ENCODE measurements around the gene MFSD11. TPM values are rescaled to one million over a fixed set of nuclear protein-coding genes. Genes with fewer than 3 reads are reported as not detected.

MFSD11 gene
- polyA plus RNA-seq, 2 of the 4 experiments (the other 2 are of a cell fraction) = 17.5 to 26.0 TPM

DNA sequence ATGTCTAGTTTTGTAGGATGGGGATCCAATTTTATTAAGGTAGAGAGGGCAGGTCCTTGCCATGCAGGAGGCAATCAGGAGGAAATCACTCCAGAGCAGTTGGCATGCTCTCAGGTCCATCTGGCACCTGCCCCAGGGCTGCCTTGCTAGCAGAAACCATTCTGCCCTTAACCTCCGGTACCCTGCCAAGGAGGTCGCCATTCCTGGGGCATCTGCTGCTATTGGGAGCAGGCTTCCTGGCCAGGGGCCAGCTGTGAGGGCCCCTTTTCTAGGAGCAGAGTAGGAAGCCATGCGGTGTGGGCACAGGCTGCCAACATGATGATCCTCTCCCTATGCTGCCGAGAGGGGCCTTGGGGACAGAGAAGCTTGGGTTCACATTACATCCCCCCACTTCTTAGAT lies 82.6 kb downstream of the MFSD11 start:
- no peak for FAIRE-seq
- Histone ChIP-seq H3K4me2 (no peak overlapping the region), H3K4me3 (no peak overlapping the region), H3K27ac (no peak overlapping the region), H3K9me3 (no peaks in the 10 kb centered on the region), H3K4me1 (no peaks in the 10 kb centered on the region)
- ChIA-PET POLR2A (no interaction called here), CTCF (interaction anchor here (1.0 to 7.0 kb wide), 7 partner anchors 12 to 247 kb away, joined by 3 to 98 read pairs (median 10); partner anchors contain the start of gene MGAT5B)
- no peak for DNase-seq (ENCODE audit: low read depth in 1 of 2, low spot score in 1 of 2)
- TF ChIP-seq NR3C1 (IDR thresholded peaks at IDR 0.05) = no peak
- no peak for TF ChIP-seq TFCP2L1 (CRISPR knock-in tag; IDR thresholded peaks at IDR 0.05)
- TF ChIP-seq EHMT2 (IDR thresholded peaks at IDR 0.05; ENCODE audit: low read depth) = no peak
- no peak for TF ChIP-seq POLR2AphosphoS2 (conservative IDR thresholded peaks at IDR 0.05; ENCODE audit: low read length)
- TF ChIP-seq HDAC2 (IDR thresholded peaks at IDR 0.05) = no peak
- no peak for ATAC-seq
- WGBS (ENCODE audit: missing lambda C conversion rate) = 59% methylated on average over 4 of the region's 4 CpGs

DNA sequence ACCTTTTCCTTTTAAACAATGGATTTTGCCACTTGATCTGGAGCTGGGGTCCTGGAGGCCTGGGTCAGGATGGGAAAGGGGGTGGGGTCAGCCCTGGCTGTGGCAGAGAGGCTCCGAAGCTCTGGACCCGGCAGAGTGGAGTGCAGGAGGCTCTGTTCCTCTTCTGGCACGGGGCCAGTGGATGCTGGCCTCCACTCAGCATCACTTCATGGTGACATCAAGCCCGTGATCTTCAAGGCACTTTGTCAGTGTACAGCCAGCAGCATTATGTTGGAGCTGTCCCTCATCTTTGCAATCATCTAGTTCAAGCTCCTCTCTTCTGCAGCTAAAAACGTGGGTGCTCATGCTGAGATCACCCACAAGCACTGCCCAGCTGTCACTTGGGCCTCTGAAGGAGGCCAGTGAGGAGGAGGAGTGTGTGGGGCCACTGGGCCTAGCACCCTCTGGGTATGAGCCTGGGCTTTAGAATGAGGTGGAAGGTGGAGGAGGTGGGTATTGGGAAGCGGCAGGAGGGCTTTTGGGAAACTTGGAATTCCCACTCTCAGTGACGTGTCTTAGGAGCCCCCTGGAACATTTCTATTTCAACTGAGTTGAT lies 84.4 kb downstream of the MFSD11 start:
- no peak for TF ChIP-seq FOSL2 (IDR thresholded peaks at IDR 0.05)
- TF ChIP-seq FOSL2 (CRISPR knock-in tag; IDR thresholded peaks at IDR 0.05) = no peak
- TF ChIP-seq HDAC2 (IDR thresholded peaks at IDR 0.05) = no peak
- no peak for TF ChIP-seq NR3C1 (IDR thresholded peaks at IDR 0.05)
- TF ChIP-seq JUNB (IDR thresholded peaks at IDR 0.05) = no peak
- TF ChIP-seq MYC (IDR thresholded peaks at IDR 0.05; ENCODE audit: borderline replicate concordance, low read length) = no peak
- no peak for TF ChIP-seq JUN (IDR thresholded peaks at IDR 0.05)
- no peak for TF ChIP-seq EHF (CRISPR knock-in tag; IDR thresholded peaks at IDR 0.05)
- no peak for TF ChIP-seq SMC3 (IDR thresholded peaks at IDR 0.05)
- TF ChIP-seq ZC3H11A (IDR thresholded peaks at IDR 0.05) = no peak
- TF ChIP-seq EHMT2 (IDR thresholded peaks at IDR 0.05; ENCODE audit: low read depth) = no peak
- no peak for TF ChIP-seq ESRRA (IDR thresholded peaks at IDR 0.05; ENCODE audit: borderline replicate concordance, low read length)
- Histone ChIP-seq H3K4me2 (no peak overlapping the region), H3K4me3 (no peak overlapping the region), H3K9me3 (no peaks in the 10 kb centered on the region), H3K27ac (no peak overlapping the region), H3K4me1 (no peaks in the 10 kb centered on the region)
- FAIRE-seq (no peak), DNase-seq (ENCODE audit: low read depth in 1 of 2, low spot score in 1 of 2) (no peak), ATAC-seq (no peak)
- ChIA-PET CTCF (interaction anchor here (0.7 to 5.1 kb wide), 8 partner anchors 12 to 245 kb away, joined by 3 to 34 read pairs (median 4); partner anchors contain the start of gene MGAT5B), POLR2A (no interaction called here)
- WGBS (ENCODE audit: missing lambda C conversion rate) = 51% methylated on average over 7 of the region's 7 CpGs

DNA sequence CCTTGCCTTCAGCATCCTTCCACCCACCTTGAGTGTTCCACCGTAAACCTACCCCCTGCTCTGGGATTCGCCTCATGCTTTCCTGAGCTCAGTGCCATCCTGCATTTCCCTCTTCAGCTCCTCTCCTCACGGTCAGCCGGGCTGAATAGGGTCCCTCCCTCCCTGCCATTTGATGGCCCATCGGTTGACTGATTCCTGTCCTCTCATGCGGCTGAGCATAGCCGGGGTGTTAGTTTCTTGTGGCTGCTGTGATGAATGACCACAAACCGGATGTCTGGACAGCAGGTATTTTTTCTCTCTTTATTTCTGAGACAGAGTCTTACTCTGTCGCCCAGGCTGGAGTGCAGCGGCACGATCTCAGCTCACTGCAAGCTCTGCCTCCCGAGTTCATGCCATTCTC lies 86.2 kb downstream of the MFSD11 start:
- ChIA-PET CTCF (interaction anchor here (0.7 to 7.7 kb wide), 8 partner anchors 8 to 243 kb away, joined by 3 to 38 read pairs (median 6); partner anchors contain the start of gene MGAT5B), POLR2A (no interaction called here)
- no peak overlapping the region for H3K27ac ChIP-seq
- DNase-seq (ENCODE audit: low read depth in 1 of 2, low spot score in 1 of 2) (no peak), FAIRE-seq (no peak), ATAC-seq (no peak)
- H3K9me3 ChIP-seq = no peaks in the 10 kb centered on the region
- no peaks in the 10 kb centered on the region for H3K4me1 ChIP-seq
- WGBS (ENCODE audit: missing lambda C conversion rate) = 67% methylated on average over 12 of the region's 12 CpGs
- no peak overlapping the region for H3K4me2 ChIP-seq
- no peak overlapping the region for H3K4me3 ChIP-seq
- TF ChIP-seq, protein P1, sequence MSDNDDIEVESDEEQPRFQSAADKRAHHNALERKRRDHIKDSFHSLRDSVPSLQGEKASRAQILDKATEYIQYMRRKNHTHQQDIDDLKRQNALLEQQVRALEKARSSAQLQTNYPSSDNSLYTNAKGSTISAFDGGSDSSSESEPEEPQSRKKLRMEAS (IDR thresholded peaks at IDR 0.05) = no peak
- TF ChIP-seq ESRRA (IDR thresholded peaks at IDR 0.05; ENCODE audit: borderline replicate concordance, low read length) (no peak), FOXS1 (CRISPR knock-in tag; IDR thresholded peaks at IDR 0.05) (no peak), EHF (CRISPR knock-in tag; IDR thresholded peaks at IDR 0.05) (no peak), EP300 (IDR thresholded peaks at IDR 0.05) (no peak), MYC (IDR thresholded peaks at IDR 0.05; ENCODE audit: borderline replicate concordance, low read length) (no peak), HOXB13 (CRISPR knock-in tag; IDR thresholded peaks at IDR 0.05; ENCODE audit: low read depth) (no peak), JUNB (IDR thresholded peaks at IDR 0.05) (no peak), HEYL (CRISPR knock-in tag; IDR thresholded peaks at IDR 0.05) (no peak), MAFK (IDR thresholded peaks at IDR 0.05; ENCODE audit: partially characterized antibody) (no peak), RFX5 (IDR thresholded peaks at IDR 0.05) (no peak), ZNF302 (CRISPR knock-in tag; IDR thresholded peaks at IDR 0.05) (no peak)
- TF ChIP-seq, protein P2, sequence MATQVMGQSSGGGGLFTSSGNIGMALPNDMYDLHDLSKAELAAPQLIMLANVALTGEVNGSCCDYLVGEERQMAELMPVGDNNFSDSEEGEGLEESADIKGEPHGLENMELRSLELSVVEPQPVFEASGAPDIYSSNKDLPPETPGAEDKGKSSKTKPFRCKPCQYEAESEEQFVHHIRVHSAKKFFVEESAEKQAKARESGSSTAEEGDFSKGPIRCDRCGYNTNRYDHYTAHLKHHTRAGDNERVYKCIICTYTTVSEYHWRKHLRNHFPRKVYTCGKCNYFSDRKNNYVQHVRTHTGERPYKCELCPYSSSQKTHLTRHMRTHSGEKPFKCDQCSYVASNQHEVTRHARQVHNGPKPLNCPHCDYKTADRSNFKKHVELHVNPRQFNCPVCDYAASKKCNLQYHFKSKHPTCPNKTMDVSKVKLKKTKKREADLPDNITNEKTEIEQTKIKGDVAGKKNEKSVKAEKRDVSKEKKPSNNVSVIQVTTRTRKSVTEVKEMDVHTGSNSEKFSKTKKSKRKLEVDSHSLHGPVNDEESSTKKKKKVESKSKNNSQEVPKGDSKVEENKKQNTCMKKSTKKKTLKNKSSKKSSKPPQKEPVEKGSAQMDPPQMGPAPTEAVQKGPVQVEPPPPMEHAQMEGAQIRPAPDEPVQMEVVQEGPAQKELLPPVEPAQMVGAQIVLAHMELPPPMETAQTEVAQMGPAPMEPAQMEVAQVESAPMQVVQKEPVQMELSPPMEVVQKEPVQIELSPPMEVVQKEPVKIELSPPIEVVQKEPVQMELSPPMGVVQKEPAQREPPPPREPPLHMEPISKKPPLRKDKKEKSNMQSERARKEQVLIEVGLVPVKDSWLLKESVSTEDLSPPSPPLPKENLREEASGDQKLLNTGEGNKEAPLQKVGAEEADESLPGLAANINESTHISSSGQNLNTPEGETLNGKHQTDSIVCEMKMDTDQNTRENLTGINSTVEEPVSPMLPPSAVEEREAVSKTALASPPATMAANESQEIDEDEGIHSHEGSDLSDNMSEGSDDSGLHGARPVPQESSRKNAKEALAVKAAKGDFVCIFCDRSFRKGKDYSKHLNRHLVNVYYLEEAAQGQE (IDR thresholded peaks at IDR 0.05) = no peak
- TF ChIP-seq, protein P3, sequence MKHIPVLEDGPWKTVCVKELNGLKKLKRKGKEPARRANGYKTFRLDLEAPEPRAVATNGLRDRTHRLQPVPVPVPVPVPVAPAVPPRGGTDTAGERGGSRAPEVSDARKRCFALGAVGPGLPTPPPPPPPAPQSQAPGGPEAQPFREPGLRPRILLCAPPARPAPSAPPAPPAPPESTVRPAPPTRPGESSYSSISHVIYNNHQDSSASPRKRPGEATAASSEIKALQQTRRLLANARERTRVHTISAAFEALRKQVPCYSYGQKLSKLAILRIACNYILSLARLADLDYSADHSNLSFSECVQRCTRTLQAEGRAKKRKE (CRISPR knock-in tag; IDR thresholded peaks at IDR 0.05; ENCODE audit: low read depth) = no peak
- TF ChIP-seq, protein P4, sequence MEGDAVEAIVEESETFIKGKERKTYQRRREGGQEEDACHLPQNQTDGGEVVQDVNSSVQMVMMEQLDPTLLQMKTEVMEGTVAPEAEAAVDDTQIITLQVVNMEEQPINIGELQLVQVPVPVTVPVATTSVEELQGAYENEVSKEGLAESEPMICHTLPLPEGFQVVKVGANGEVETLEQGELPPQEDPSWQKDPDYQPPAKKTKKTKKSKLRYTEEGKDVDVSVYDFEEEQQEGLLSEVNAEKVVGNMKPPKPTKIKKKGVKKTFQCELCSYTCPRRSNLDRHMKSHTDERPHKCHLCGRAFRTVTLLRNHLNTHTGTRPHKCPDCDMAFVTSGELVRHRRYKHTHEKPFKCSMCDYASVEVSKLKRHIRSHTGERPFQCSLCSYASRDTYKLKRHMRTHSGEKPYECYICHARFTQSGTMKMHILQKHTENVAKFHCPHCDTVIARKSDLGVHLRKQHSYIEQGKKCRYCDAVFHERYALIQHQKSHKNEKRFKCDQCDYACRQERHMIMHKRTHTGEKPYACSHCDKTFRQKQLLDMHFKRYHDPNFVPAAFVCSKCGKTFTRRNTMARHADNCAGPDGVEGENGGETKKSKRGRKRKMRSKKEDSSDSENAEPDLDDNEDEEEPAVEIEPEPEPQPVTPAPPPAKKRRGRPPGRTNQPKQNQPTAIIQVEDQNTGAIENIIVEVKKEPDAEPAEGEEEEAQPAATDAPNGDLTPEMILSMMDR (IDR thresholded peaks at IDR 0.05) = no peak
